Activated CD4-positive, CD25-positive, alpha-beta regulatory T cell (primary cell): ENCODE results near the gene TLE6.
"Not testable (repeated sequence)": the region's sequence is repeated elsewhere in the genome, so short reads cannot be mapped to it uniquely, and the experiment has no call there.

Experiments
- DNase-seq, 4 experiments: peaks; one replicate each; lab custom pipeline; 2025; lab: John Stamatoyannopoulos, UW

The TLE6 gene

GRCh38 chr19:3004522-3004921 is 27.2 kb downstream of the TLE6 start:
- DNase-seq, result no peak

- no peak for DNase-seq
These were observed 28.0 kb downstream of the TLE6 start for GRCh38 chr19:3005345-3005744.

- no peak for DNase-seq
These were observed 28.9 kb downstream of the TLE6 start for GRCh38 chr19:3006075-3006767.

DNA sequence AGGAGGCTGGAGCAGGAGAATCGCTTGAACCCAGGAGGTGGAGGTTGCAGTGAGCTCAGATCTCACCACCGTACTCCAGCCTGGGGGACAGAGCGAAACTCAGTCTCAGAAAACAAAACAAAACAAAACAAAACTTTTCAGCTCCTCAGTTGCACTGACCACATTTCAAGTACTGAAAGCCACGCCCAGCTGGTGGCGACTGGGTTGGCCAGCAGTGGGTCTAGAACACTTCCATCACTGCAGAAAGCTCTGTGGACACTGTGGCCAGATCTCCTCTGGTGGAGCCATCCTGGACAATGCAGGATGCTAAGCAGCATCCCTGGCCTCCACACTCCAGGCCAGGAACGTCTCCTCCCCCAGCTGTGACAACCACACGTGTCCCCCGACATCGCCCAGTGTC is 30.6 kb downstream of the TLE6 start:
- DNase-seq, result no peak

DNA sequence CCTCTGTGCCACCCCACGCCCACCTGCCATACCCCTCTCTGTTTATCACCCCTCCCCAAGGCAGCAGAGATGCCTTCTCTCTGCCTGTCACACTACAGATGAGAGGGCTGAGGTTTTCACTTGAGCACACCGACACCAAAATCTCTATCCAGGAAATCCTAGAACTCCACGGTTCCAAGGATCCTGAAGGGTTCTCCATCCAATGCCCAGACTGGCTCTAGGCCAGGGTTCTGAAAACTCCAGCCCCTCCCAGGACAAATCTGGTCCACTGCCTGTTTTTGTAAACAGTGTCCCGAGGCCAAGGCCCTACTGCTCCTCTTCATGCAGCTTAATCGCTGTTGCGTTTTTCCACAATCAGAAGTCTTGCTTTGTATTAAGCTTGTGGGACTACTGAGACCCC is 31.6 kb downstream of the TLE6 start:
- DNase-seq, result no peak

- no peak for DNase-seq
These were observed 33.5 kb downstream of the TLE6 start for GRCh38 chr19:3010871-3011270.

DNA sequence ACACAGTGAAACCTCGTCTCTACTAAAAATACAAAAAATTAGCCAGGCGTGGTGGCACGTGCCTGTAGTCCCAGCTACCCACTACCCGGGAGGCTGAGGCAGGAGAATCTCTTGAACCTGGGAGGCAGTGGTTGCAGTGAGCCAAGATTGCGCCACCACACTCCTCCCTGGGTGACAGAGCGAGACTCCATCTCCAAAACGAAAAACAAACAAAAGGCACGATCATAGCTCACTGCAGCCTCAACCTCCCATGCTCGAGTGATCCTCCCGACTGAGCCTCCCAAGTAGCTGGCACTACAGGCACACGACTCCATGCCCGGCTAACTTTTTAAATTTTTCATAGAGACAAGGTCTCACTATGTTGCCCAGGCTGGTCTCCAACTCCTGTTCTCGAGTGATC is 34.7 kb downstream of the TLE6 start:
- not testable (repeated sequence) for DNase-seq

DNA sequence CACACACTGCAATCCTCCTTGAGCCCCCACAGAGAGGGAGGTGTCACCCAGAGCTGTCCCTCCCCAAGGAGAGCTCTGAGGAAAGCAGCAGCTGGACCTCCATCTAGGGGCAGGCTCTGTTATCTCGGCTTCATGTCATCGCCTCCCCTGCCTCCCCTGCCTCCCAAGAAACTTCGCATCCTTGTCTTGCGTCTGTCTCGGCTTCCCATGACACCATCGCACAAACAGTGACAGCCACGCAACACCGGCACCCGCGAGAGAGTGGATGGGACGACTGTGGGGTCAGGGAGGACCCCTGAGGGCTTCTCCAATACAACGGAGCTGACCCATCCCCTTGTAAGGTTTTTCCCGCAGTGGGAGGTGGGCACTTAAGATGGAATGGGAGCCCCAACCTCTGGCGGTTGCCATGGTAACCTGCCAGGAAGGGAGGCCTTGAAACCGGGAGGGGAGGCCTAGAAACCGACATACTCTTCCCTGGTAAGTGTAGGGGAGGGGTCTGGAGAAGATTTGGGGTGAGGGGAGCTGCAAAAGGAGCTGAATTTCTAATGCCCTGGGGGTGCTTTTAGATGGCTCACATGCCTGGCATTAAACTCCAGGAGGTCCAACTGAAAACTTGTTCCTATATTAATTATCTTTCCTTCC is 35.4 kb downstream of the TLE6 start:
- DNase-seq, result no peak

DNA sequence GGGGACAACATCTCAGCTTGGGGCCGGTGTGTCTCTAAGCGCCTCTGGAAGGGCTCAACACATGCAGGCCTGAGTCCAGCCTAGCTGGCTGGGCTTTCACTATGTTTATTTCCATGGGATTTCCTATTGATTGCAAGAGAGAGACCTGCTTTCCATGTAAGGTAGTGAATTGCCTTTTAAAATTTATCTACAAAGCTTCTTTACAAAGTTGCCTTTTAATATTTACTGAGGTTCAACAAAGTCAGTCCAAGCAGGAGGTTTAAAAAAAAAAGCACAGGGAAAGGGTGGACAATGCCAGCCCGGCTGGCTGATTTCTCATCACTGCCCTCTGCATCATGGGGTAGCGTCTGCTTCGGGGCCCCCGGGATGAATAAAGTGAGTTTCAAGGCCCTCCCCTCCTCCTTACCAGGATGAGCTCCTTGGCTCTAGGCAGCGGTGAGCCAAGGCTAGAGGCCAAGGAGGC is 35.9 kb downstream of the TLE6 start:
- no peak for DNase-seq

- DNase-seq, result no peak
These were observed 36.8 kb downstream of the TLE6 start for GRCh38 chr19:3014135-3014534.

- no peak for DNase-seq
These were observed 38.0 kb downstream of the TLE6 start for GRCh38 chr19:3015126-3016057.

DNA sequence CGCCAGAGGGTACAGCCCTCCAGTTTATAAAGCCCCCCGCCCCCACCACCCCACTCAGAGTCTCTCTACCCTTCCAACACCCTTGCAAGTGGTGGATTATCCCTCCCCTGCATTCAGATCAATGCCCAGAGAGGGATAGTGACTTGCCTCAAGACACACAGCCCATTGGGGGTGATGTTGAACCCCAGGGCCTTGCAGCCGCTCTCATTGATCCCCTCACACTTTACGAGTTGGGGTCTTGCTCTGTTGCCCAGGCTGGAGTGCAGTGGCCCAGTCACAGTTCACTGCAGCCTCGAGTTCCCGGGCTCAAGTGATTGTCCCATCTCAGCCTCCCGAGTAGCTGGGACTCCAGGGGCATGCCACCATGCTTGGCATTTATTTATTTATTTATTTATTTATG is 40.6 kb downstream of the TLE6 start:
- no peak for DNase-seq

DNA sequence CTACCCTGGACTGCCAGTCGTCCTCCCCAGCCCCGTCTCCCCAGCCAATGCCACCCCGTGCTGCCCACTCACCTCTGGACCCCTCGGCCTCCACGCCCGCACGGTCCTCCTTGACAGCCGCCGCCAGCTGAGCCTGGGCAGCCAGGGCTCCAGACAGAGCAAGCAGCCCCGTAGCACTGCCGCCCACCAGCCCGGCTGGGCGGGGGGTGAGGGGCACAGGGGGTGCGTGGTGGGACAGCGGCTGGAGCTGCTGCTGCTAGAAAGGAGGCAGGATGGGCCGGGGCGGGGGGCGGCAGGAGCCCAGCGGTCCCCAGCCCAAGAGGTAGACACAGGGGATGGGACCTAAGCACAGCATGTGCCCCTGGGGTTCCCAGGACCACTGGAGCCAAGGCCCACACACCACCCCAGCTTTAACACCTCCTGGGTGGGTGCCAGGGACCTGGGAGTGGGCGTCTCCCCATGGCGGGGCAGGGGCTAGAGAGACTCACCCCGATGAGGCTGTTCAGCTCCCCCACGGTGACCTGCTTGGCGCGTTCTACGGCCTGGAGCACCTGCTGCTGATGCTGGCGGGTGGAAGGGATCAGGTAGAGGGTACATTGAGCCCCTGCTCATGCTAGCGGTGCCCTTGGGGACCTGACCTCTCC is 42.0 kb downstream of the TLE6 start:
- DNase-seq, result no peak

DNA sequence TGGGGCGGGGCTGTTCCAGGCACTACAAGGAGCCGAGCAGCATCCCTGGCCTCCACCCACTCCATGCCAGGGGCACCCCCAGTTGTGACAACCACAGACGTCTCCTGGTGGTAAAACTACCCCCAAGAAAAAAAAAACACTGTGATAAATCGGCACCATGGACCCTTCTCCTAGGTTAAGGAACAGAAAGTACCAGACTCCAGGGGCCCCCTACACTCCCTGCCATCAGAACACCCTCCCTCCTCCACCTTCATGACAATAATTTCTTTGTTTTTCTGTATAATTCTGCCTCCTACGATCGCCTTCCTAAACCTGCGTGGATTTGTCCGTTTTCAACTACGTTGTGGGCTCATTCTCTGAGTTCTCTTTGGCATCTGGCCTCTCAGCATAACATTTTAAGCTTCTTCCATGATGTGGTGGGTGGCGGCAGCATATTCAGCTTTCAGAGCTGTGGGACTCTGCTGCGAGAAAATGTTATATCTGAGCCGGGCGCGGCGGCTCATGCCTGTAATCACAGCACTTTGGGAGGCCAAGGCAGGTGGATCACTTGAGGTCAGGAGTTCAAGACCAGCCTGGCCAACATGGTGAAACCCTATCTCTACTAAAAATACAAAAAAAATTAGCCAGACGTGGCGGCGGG is 43.1 kb downstream of the TLE6 start:
- no peak for DNase-seq

- DNase-seq, result no peak
These were observed 47.1 kb downstream of the TLE6 start for GRCh38 chr19:3024509-3024869.

DNA sequence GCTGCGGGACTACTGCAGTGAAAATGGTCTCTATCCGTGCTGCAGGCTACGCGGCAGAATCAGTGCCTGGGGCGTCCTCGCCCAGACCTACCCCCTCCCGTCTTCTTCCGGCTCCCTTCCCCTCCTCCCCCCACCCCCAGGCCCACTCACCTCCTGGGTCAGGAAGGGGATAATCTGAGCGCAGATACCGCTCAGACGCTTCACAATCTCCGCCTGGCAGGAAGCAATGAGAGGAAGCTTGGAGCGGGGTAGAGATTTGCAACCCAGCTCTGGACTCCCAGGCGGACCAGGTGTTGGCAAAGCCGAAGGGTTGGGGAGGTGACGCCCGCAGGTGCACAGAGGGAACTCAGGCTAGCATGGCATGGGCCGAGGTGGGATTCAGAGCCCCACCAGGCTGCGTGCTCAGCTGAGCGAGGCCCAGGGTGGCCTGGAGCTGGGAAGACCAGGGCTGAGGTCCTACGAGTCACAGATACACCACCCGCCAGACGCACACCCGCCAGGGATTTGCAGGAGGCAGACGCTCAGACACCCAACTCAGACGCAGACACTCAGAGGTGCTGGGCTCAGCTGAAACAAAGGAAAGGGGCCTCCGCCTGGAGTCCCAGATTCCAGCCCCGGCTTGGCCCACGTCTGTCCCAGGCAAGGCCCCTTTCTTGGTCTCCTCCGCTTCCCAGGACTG is 47.6 kb downstream of the TLE6 start:
- no peak for DNase-seq

DNA sequence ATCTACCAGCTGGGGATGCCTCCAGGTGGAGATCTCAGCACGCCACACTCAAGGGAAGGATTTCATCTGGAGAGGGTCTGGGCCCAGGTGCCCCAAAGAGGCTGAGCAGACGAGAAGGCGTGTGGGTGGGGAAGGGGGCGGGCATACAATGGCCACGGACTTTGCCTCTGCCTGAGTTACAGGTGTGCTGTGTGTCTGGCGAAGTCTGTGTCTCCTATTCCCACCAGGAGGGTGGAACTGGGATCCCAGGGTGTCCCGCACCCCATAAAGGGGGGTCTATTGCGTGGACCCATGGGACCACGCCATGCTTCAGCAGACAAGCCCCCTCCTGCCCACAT is 48.2 kb downstream of the TLE6 start:
- DNase-seq, result no peak

DNA sequence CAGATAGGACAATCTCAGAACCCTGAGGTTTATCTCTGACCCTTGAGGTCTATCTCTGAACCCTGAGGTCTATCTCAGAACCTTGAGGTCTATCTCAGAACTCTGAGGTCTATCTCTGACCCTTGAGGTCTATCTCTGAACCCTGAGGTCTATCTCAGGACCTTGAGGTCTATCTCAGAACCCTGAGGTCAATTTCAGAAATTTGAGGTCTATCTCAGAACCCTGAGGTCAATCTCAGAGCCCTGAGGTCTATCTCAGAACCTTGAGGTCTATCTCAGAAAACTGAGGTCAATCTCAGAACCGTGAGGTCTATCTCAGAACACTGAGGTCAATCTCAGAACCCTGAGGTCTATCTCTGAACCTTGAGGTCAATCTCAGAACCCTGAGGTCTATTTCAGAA is 49.4 kb downstream of the TLE6 start:
- DNase-seq, result no peak

GRCh38 chr19:3027292-3027691 is 49.9 kb downstream of the TLE6 start:
- DNase-seq, result no peak

DNA sequence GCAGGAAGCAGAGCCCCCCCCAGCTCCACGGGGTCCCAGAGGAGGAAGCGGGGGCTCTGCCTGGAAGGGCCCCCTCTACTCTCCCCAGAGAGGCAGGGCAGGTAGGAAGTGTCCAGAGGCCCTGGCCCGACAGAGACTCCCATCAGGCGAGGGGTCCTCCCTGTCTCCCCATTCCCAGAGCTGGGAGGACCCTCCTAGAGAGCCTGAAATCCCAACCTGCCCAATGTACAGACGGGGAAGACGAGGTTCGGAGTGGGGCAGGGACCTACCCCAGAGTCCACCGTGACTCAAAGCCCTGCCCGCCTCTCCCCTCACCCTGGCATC is 50.6 kb downstream of the TLE6 start:
- no peak for DNase-seq

DNA sequence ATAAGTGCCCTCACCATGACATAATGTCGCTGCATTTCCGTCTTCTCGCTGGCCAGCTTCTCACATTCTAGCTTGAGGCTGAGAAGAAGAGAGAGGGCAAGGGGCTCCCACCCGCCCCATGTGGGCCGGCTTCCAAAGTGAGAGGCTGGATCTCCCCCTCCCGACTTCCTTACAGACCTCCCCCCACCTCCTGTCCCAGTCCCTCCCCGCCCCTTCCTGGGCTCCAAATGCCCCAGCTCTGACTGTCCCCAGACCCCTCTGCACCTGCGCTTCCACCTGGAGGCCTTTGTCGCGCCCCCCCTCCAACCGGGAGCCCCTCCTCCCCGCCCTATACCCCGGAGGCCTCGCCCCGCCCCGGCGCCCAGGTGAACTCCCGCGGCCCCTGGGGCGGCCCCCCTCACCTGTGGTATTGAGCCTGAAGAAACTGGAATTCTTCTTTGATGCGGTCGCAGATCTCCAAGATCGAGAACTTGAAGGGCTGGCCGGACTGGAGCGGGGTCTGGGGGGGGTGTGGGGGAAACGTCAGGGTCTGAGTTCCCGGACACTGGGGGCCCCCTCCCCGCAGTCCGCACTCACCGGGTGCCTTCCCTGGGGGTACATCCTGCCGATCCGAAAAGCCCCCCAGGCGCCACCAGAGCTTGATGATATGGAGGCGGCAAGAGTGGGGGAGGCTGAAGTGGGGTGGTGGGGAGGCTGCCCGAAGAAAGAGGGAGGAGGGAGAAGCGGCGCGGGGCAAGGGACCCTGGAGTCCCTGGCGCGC is 51.1 kb downstream of the TLE6 start:
- no peak for DNase-seq
